ENCODE results near the gene PCARE.

DNA sequence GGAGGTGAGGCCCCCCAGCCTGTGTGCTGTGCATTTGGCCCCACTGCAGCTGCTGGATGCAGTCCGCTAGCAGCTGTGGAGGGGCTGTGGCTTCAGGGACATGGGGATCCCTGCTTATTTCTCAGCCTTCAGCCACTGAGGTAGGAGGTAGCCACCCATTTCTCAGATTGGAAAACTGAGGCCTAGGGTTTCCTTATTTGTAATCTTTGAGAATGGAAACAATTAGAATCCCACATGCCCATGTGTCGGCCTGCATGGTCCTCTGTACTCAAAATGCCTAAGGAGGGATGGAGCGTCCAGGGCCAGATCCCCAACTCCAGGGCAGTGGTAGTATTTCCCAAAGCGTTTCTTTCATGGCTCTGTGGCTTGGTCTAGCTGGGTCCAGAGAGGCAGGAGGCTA is 51.1 kb downstream of the PCARE start:
- no peak for TF ChIP-seq EZH2phosphoT487 (IDR thresholded peaks at IDR 0.05; ENCODE audit: insufficient read depth, low read depth)
- no peak for TF ChIP-seq EZH2 (IDR thresholded peaks at IDR 0.05; ENCODE audit: insufficient read depth, poor library complexity, severe bottlenecking)

Measured in GM23248 (cell line).